HG02884 (cell line): ENCODE measurements around the gene HYAL2.
A peak's percentile ranks its signal among the peaks of the same experiment; 100 is the strongest.

ENCODE experiments used
- ATAC-seq: cut with Tn5 transposase; IDR thresholded peaks from one replicate; pipeline ENCODE4 v1.9.1; 2021; ENCODE audit warnings: mild to moderate bottlenecking, moderate library complexity; ENCODE audit not compliant: unreplicated experiment

Gene HYAL2, protein sequence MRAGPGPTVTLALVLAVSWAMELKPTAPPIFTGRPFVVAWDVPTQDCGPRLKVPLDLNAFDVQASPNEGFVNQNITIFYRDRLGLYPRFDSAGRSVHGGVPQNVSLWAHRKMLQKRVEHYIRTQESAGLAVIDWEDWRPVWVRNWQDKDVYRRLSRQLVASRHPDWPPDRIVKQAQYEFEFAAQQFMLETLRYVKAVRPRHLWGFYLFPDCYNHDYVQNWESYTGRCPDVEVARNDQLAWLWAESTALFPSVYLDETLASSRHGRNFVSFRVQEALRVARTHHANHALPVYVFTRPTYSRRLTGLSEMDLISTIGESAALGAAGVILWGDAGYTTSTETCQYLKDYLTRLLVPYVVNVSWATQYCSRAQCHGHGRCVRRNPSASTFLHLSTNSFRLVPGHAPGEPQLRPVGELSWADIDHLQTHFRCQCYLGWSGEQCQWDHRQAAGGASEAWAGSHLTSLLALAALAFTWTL

DNA sequence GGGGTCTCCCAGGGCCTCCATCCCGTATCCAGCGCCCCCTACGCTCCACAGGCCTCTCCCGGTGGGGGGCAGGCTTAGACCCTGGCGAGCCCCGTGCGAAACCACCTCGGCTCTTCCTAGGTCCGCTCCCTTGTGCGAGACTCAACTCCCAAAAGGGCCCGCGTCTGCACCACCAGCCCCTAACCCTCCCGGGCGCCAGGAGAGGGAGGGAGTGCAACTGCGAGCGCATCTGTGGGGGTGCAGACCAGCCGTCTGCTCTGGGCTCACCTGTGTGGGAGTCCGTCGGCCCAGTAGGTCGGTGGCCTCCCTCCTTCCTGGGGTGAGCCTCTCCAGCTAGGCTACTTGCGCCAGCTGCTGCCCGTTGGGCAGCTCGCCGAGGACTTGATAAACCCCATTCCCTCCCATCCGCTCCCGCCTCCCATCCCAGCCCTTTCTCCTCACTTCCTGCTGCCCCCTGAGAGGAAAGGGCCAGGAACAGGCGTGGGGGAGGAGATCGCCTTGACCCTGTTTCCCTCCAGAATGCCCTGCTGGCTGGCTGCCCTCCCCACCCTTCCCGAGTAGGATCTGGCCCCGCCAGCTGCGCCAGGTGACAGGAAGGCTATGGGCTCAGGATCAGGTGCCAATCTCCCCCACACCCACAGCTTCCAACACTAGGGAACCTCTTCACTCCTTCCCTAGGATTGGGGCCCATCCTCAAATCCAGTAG is at the start of gene HYAL2:
Gene HYAL2 (minus strand): TSS at position 360 of the 706 bp plus-strand sequence. CDS start 2,256 bp downstream, outside the sequence.
- no peak for ATAC-seq

DNA sequence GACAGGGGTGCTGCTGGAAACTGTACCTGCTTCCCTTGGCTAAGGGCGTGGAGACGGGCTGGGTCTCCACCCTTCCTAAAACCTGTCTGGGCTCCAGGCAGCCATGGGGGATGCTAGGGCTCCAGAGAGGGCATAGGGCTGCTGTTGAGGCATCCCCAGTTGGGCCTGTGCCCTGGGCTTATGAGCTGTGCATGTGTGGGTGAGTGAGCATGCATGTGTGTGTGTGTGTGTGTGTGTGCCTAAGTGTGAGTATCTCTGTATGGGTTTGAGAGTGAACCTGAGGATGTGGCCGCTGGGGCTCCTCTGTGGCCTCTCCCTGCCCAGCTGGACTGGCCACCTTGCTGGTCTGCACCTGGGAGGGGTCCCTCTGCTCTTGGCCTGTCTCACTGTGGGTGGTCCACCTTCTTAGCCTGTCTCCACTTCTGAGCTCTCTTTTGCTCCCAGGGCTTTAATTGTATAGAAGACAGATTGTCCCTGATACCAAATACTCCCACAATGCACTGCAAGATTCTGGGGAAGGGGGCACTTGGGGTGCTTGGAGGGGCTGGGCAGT is 48.7 kb upstream of the HYAL2 start:
- no peak for ATAC-seq

DNA sequence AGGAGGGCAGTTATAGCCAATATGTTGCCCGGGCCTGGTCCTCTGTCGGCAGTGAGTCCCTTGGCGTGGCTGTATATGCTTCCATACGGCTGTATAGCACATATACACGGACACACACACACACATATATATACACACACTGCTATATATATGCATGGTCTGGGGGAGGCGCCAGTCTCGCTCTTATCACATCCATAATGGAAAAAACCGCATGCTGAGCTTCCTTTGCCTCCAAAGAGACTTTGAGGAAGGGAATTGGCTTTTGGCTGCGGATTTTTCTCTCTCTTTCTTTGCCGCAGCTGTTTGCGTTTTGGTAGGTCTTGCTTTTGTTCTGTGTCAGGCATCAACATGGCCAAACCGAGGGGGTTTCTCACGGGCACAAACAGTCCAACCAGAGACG is 48.0 kb upstream of the HYAL2 start:
- no peak for ATAC-seq

DNA sequence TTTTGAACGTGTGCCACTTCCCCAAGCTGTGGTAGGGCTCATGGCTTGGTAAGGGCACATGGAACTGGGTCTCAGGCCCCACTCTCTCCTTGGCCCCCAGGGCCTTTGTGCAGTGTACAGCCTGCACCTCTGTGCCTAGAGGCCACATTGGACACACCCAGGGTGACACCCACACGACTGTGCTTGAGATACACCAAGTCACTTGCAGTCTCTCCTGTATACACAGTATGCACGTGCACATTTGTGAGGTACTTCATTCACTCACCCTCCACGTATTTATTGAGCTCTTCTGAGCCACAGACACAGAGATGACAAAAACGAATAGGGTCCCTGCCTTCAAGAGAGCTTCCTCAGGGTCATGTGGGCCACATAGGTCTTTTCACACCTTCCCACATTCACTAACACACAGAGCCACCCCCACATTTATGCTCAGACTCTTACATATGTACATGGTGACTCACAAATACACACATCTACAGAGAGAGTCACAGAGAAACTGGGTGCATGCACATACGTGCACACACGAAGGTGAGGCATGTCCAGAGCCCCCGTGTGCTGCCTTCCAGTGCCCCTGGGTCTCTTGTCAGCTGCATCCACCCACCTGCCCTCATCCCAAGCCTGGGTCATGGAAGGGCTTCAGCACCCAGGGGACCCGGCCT is 46.6 kb upstream of the HYAL2 start:
- no peak for ATAC-seq

DNA sequence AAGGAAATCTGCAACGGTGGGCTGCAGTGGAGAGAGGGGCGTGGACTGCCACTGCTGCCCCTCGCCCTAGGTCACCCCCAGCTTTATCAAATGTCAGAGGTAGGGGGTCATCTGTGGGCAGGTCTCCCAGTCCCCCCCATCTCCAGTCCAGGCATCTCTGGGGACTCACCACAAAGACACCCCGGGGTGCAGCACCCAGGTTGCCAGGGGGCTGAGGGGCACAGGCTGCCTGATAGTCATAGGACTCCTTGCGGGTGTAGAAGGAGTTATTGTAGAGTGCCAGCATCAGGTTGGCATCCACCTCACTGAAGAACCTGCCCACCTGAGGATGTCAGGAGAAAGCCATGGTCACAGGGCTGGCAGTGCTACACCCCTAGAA is 43.3 kb upstream of the HYAL2 start:
- ATAC-seq, result no peak

DNA sequence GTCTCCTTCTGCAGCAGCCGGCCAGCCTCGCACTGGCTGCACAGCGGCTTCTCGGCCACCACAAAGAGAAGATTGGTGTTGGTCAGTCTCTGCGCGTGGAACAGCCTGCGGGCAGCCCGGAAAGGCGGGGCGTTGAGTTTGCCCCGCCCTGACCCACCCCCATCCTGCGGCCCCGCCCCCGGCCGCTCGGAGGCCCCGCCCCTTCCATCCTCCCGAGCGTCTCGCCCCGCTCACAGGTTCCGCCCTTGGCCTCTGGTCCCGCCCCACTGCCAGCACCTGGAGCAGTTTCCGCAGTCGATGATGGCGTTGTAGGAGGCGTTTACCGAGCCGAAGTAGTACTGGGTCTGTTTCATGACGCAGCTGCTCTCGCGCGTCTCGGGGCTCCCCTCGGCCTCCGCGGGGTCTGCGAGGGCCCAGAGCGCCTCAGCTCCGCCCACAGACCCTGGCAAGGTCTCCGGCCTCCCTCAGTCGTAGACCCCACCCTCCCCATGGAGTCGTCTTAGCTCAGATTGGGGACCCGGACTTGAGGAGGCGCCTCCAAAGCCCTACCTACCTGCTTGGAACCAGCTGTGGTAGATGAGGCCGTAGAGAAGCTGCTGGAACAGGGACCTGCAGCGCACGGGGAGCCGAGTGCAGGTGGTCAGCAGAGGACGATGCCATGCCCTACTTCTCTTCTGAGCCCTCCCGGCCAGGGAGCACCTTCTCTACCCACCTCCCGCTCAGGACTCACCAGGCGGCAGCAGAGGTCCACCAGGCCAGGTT is 42.7 kb upstream of the HYAL2 start:
- peak; percentile 82 for ATAC-seq

DNA sequence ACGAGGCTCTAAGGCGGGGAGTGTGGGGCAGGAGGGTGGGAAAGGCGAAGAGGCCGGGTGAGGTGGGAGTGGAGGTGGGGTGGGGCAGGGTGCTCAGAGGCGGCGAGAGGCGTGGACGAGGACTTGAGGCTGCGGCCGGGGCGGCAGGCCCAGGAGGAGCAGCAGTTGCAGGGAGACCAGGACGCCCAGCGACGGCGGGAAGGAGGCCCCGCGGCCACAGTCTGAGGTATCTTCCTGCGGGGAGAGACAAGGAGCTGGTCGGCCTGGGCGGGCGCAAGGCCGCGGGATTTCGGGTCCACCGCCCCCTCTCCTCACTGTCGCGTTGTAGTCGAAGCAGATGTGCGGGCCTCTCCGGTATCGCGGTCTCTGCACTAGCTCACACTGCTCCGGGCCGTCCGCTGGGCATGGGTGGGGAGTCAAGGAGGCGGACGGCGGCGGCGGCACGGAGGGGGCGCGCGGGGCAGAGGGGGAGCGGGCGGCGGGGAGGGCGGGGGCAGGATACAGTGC is 42.1 kb upstream of the HYAL2 start:
- ATAC-seq, result no peak

DNA sequence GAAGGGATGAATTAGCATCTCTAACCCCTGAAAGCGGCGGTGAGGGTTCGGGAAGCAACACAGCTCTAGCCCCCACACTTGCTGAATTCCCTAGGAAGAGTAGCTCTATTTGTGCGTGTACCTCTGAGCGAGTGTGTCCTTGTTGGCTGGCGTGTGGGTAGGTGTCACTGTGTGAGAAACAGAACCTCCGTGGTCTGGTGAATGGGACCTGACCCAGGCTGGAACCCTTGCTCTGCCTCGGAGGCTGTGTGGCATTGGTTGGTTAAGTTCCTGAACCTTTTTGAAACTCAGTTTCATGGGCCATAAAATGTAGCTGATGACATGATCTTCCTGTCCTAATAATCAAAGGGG is 37.2 kb upstream of the HYAL2 start:
- no peak for ATAC-seq

DNA sequence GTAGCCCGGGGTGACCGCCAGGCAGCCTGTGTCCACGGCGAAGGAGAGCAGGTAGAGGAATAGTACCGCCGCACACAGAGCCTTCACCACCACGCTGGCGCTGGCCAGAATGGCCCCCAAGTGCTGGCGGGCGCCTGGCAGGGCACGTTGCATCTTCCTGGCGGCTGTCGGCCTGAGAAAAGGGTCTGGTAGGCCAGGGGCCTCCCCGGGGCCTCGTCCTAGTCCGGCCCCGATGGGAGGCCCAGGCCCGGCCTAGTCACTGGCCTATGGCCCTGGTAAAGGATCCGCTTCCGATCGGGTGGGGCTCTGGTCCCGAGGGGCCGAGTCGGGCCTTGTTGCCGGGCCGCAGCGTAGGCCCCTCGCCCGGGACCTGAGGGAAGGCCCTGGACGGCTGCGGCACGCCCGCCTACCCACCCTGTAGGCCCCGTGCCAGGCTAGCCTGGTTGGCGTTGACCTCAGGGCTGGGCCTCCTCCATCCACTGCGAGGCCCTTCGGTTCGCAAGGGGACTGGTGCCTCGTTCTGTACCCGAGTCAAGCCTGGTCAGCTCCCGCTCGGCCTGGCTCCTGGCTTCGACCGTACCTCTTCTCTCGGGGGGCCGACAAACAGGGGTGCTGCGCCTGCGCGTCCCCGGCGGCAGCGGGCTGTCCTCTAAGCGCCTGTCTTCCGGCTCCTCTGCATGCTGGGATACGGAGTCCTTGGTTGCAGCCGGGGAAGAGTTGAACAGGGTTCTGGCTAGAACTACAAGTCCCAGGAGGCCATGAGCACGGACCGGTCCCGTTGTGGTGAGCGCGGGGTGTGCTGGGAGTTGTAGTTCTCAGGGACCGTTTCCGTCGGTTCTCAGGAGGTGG is 36.6 kb upstream of the HYAL2 start, which contains the start of gene TMEM115:
Gene TMEM115 (minus strand): TSS at position 611 of the 849 bp plus-strand sequence. CDS start 458 bp downstream, at position 153.
- ATAC-seq, result peak; percentile 99

DNA sequence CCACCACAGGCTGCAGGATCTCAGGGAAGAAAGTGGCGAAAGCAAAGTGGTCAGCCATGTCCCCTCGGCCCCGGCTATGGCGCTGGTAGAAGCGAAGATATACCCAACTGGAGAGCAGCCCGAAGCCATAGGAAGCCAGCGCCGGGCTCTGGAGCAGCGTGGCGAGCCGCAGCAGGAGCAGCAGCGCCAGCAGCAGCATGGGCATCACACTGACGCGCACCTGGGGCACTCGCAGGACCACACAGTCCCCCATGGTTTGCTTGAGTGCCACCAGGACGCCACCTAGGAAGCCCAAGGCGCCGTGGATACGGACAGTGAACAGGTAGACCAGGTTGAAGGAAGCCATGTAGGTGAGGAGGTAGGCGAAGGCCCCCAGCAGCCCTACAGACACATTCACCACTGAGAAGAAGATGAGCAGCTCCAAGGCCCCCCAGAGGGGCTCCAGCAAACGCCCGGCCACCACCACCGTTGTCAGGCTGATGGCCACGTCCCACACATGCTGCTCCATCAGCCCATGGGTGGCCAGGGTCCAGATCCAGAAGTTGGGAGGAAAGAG is 35.9 kb upstream of the HYAL2 start:
- no peak for ATAC-seq

DNA sequence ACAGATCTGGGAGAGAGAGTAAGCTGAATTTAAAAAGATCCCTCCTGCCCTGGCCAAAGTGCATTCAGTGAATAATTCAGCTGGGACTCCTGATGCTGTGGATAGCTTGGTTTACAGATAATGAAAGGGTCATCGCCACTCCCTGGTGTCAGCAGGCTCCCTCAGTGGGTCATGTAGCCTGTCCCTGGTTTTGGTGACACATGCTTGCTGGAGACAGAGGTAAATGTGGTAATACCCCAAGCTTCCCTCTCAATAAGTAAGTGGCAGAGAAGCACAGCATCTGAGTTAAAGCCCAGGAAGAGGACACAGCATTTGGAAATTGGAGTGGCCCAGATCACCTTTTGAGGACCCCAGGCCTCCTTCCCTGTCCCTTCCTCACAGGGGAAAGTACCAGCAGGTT is 34.9 kb upstream of the HYAL2 start:
- no peak for ATAC-seq

DNA sequence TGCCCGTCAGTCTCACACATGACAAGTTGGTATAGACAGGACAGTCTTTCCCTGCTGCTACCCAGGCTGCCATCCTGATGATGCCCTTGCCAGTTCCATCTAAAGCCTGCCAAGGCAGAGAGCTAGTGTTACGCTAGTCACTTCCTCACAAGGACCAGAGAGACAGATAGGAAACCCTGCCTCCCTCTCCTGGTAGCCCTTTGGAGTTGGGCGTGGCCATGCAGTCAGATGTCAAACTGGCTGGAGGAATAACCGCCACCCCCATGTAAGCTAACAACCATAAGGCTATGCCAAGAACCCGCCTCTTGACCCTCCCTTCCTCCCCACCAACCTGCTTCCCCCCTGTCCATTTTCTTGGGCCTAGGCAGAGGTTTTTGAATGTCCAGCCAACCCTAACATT is 34.0 kb upstream of the HYAL2 start:
- no peak for ATAC-seq

DNA sequence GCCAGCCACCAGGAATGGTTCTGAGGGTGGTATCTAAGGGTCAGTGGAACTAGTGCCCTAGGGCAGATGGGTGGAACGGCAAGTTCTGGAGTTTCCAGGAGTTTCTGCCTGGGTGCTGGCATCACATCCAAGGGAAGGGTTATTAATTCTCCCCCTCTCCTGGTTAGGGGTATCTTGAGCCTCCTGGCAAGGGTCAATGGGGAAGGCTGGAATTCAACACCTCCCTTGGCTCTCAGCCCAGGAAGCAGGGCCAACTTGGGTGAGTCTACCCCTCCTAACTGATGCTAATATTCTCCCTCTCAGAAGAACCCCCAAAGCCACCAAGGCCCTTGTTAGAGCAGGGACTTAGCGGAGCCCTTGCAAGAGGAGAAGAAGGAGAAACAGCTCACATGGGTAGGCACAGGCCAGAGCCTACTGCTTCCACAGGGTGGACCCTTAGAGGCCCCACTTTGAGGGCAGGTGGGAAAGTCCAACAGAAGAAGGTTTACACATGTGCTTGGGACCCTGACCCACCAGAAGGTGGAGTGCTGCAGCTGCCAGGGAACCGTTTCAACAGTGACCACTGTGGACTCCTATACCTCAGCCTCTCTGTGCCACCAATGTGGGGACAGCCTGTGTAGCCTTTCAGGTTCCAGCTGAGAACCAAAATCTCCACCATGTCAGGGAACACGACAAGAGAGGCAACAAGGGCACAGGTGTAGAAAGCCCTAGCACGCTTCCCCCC is 33.4 kb upstream of the HYAL2 start:
- ATAC-seq, result no peak

DNA sequence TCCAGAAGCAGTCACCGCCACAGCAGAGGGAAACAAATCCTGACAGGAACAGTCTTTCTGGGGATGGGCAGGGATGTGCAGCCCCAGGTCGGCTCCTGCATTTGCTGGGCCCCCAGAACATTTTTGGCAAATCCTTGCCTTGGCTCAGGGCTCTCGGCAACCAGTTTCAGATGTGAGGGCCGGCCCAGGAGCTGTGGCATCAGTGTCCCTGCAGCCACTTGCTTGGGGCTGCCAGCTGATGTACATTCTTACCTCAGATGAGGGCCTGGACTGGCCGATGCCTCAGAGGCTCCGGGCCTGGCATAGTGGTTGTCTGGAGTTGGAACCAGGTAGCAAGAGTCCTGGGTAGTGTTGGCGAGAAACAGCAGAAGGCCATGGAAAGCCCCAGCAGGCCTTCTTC is 32.3 kb upstream of the HYAL2 start:
- ATAC-seq, result no peak

DNA sequence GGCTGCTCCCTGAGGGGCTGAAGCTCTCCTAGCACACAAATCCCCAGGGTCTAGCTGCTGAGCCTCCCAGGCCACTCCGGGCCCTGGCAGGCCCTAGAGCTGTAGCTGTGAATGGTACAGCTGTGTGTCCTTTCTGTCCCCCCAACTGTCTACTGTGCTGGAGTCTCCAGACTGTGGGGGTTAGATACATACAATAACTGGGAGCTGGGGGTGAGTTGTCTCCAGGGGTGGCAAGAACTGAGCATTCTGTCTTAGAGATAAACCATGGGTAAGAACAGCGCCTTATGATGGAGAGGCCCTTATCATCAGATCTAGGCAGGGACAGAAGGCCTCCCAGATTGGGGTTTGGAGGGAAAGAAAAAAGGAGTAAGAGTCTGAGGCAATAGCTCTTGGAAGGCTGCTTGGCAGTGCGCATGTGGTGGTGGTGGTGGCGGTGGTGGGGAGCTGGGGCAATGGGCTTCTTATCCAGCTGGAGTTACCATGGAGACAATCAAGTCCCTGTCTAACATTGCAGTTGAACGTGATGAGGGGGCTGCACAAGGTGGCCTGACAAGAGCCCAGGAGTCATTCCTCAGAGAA is 31.7 kb upstream of the HYAL2 start:
- ATAC-seq, result no peak

DNA sequence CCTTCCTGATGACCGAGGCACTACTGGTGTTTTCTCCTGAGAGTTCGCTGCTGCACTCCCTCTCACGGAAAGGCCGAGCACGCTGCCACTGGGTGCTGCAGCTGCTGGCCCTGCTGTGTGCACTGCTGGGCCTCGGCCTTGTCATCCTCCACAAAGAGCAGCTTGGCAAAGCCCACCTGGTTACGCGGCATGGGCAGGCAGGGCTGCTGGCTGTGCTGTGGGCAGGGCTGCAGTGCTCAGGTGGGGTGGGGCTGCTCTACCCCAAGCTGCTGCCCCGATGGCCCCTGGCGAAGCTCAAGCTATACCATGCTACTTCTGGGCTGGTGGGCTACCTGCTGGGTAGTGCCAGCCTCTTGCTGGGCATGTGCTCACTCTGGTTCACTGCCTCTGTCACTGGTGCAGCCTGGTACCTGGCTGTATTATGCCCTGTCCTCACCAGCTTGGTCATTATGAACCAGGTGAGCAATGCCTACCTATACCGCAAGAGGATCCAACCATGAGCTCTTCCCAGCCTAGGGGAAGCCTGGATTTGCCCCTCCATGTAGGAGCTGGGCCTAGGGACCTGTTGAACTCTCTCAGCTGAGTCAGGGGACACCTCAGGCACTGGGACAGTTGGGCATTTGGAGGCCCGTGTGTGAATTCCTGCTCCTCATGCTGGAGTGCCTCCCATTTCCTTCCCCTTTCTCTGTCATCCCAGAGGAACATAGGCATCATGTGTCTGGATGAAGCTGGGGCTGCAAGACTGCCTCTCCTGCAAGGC is 30.9 kb upstream of the HYAL2 start:
- ATAC-seq, result no peak

DNA sequence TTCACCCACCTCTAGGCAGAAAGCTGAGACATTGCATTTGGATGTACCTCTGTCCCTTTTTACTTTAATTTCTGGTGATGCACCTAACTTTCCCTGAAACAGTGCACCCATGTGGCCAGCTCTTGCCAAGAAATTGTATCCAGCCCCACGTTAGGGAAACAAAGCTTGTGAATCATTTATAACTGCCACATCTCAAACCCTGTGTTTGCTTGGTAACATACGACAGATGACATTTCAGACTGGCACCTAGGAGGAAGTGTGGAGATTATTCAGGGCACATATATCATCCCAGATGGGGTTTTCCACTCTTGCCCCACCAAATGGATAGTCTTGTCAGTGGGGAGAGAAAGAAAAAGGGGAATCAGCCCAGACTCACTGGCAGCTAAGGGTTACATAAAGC is 30.2 kb upstream of the HYAL2 start:
- ATAC-seq, result no peak

DNA sequence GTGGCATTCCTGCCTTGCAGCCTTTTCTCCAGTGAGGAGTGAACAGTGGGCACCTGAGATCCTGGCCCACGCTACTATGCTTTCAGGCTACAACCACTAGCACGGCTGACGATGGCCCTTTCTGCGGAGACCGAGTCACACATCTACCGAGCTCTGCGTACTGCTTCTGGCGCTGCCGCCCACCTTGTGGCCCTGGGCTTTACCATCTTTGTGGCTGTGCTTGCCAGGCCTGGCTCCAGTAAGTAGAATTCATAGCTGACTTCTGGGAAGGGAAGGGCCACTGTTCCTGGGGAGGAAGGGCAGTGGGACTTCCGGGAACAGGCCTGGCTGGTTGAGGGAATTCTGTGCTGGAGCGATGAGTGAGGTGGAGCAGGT is 28.8 kb upstream of the HYAL2 start:
- no peak for ATAC-seq
